ENCODE measurements around the gene RGMA.

The RGMA gene

GRCh38 chr15:93088981-93089726, at the start of gene RGMA:
TSS of gene RGMA (minus strand) at chr15:93089211. CDS start at chr15:93088932, 279 bp downstream.
- no peak for DNase-seq (ENCODE audit: extremely low read depth, insufficient read length)
- H3K36me3 ChIP-seq (ENCODE audit: control insufficient read depth, insufficient read depth, low read length) = no peaks in the 10 kb centered on the region
- no peak for TF ChIP-seq CTCF (IDR thresholded peaks at IDR 0.05; ENCODE audit: insufficient read depth, low read length, poor library complexity, severe bottlenecking)
- peaks cover 5% of the 10 kb centered on the region for H3K27me3 ChIP-seq (replicated peaks; ENCODE audit: control insufficient read depth, insufficient read depth, low read length)
- H3K4me3 ChIP-seq (replicated peaks; ENCODE audit: low read depth, low read length) = peak within 1 kb of the TSS; percentile 17; the same call in 1 of the 2 replicates

GRCh38 chr15:93136606-93137005, 47.6 kb upstream of the RGMA start:
- no peaks in the 10 kb centered on the region for H3K36me3 ChIP-seq (ENCODE audit: control insufficient read depth, insufficient read depth, low read length)
- H3K4me3 ChIP-seq (replicated peaks; ENCODE audit: low read depth, low read length) = no peak overlapping the region
- DNase-seq (ENCODE audit: extremely low read depth, insufficient read length) = no peak
- TF ChIP-seq CTCF (IDR thresholded peaks at IDR 0.05; ENCODE audit: insufficient read depth, low read length, poor library complexity, severe bottlenecking) = no peak
- no peaks in the 10 kb centered on the region; the same call in 1 of the 2 replicates for H3K27me3 ChIP-seq (replicated peaks; ENCODE audit: control insufficient read depth, insufficient read depth, low read length)

GRCh38 chr15:93135997-93136397, 47.0 kb upstream of the RGMA start:
- TF ChIP-seq CTCF (IDR thresholded peaks at IDR 0.05; ENCODE audit: insufficient read depth, low read length, poor library complexity, severe bottlenecking) = no peak
- H3K27me3 ChIP-seq (replicated peaks; ENCODE audit: control insufficient read depth, insufficient read depth, low read length) = no peaks in the 10 kb centered on the region; the same call in 1 of the 2 replicates
- H3K36me3 ChIP-seq (ENCODE audit: control insufficient read depth, insufficient read depth, low read length) = no peaks in the 10 kb centered on the region
- H3K4me3 ChIP-seq (replicated peaks; ENCODE audit: low read depth, low read length) = no peak overlapping the region
- DNase-seq (ENCODE audit: extremely low read depth, insufficient read length) = no peak

- TF ChIP-seq CTCF (IDR thresholded peaks at IDR 0.05; ENCODE audit: insufficient read depth, low read length, poor library complexity, severe bottlenecking) = no peak
- DNase-seq (ENCODE audit: extremely low read depth, insufficient read length) = no peak
- Histone ChIP-seq H3K27me3 (replicated peaks; ENCODE audit: control insufficient read depth, insufficient read depth, low read length) (no peaks in the 10 kb centered on the region; the same call in 1 of the 2 replicates), H3K4me3 (replicated peaks; ENCODE audit: low read depth, low read length) (no peak overlapping the region), H3K36me3 (ENCODE audit: control insufficient read depth, insufficient read depth, low read length) (no peaks in the 10 kb centered on the region)
Measured at GRCh38 chr15:93135459-93135858, 46.4 kb upstream of the RGMA start.

DNA sequence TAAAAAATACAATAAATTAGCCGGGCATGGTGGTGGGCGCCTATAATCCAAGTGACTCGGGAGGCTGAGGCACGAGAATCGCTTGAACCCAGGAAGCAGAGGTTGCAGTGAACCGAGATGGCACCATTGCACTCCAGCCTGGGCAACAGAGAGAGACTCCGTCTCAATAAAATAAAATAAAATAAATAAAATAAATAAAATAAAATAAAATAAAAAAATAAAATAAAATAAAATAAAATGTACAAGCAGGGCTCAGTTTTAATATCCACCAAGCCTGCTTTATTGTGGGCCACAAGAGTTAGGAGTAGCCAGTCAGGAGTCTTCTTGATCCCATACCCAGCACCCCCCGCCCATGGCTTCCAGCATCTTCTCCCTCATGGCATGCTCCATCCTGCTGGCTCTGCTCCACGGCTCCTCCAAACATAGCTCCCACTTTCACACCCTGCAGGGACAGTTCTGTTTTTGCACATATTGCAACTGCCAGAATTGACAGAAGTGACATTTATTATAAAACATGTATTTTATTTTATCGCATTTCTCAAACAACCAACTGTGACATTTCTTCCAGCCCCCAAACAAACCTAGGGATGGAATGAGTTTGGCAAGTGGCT, 42.6 kb upstream of the RGMA start:
- H3K27me3 ChIP-seq (replicated peaks; ENCODE audit: control insufficient read depth, insufficient read depth, low read length) = no peaks in the 10 kb centered on the region
- DNase-seq (ENCODE audit: extremely low read depth, insufficient read length) = no peak
- TF ChIP-seq CTCF (IDR thresholded peaks at IDR 0.05; ENCODE audit: insufficient read depth, low read length, poor library complexity, severe bottlenecking) = no peak
- no peak overlapping the region for H3K4me3 ChIP-seq (replicated peaks; ENCODE audit: low read depth, low read length)
- H3K36me3 ChIP-seq (ENCODE audit: control insufficient read depth, insufficient read depth, low read length) = no peaks in the 10 kb centered on the region
